HCT116 (cell line): ENCODE data around the gene KLHDC3. TPM values are rescaled to one million over a fixed set of nuclear protein-coding genes. Genes with fewer than 3 reads are reported as not detected.
A peak's percentile ranks its signal among the peaks of the same experiment; 100 is the strongest.

Experiments used
- ATAC-seq: fragments of 200-7000 bp; cut with Tn5 transposase; 2 replicates; pipeline ENCODE4 v1.9.1; 2020; ENCODE audit warnings: mild to moderate bottlenecking, moderate library complexity
- BruUV-seq: library from RNA; stranded (reverse); fragments of 400-500 nt; replicated peaks from 2 replicates; lab custom pipeline; 2021; lab: Mats Ljungman, UMichigan
- CTCF ChIA-PET: fragments of 300-600 bp; sonication (Branson Sonifier 250); formaldehyde crosslinking; loops from one replicate; lab custom pipeline; 2021; ENCODE audit warnings: antibody characterized with exemption; lab: Charles Lee
- POLR2A ChIA-PET: fragments of 300-600, 350-600 bp; sonication (Branson Sonifier 250); formaldehyde crosslinking; loops from one replicate; lab custom pipeline; 2021; ENCODE audit warnings: antibody characterized with exemption; lab: Charles Lee
- RAD21 ChIA-PET, 2 experiments: fragments of 300-600 bp; sonication (Branson Sonifier 250); formaldehyde crosslinking; loops; one replicate each; lab custom pipeline; 2023; ENCODE audit warnings: low total read pairs in 2 of 2; ENCODE audit not compliant: uncharacterized antibody in 2 of 2, unreplicated experiment in 2 of 2, low non-redundant PET in 1 of 2; lab: Charles Lee
- DNase-seq: peaks from one replicate; pipeline ENCODE4 v3.0.0-alpha.2; 2010; ENCODE audit warnings: low read depth, low spot score
- H2AFZ ChIP-seq: fragments of 200-600 bp; shearing (Covaris generic), sonication (generic); 2 replicates; pipeline ENCODE4 v1.6.1; 2017; ENCODE audit warnings: low read depth, mixed run types, mixed read lengths, antibody characterized with exemption, low read length; ENCODE audit not compliant: poor library complexity, severe bottlenecking
- H3K27ac ChIP-seq: 2 replicates; pipeline ENCODE4 v1.5.1; 2012; ENCODE audit warnings: low read depth, low read length
- H3K27me3 ChIP-seq: fragments of 200-600 bp; sonication (generic); 2 replicates; pipeline ENCODE4 v1.6.1; 2016; ENCODE audit warnings: mixed run types, low read length, mixed read lengths; ENCODE audit not compliant: insufficient read depth
- H3K36me3 ChIP-seq, 2 experiments: fragments of 200-500 bp in 1 of 2; fragments of 200-600 bp in 1 of 2; sonication (Bioruptor generic) in 1 of 2; sonication (generic) in 1 of 2; 2 replicates each; pipeline versions ENCODE4 v1.5.1 to v1.6.1; 2014 to 2016; ENCODE audit warnings: low read length in 2 of 2, inconsistent platforms in 1 of 2, mixed read lengths in 1 of 2, mixed run types in 1 of 2; ENCODE audit not compliant: insufficient read depth in 2 of 2, control insufficient read depth in 1 of 2
- H3K4me1 ChIP-seq, 2 experiments: fragments of 200-600 bp in 1 of 2; sonication (generic) in 1 of 2; 2 replicates each; pipeline versions ENCODE4 v1.5.1 to v1.6.1; 2012 to 2017; ENCODE audit warnings: low read length in 2 of 2, inconsistent platforms in 1 of 2, mild to moderate bottlenecking in 1 of 2, mixed read lengths in 1 of 2, mixed run types in 1 of 2, moderate library complexity in 1 of 2; ENCODE audit not compliant: insufficient read depth in 2 of 2, control insufficient read depth in 1 of 2
- H3K4me2 ChIP-seq: fragments of 200-600 bp; sonication (generic); 2 replicates; pipeline ENCODE4 v1.6.1; 2017; ENCODE audit warnings: mixed run types, low read length, mixed read lengths
- H3K4me3 ChIP-seq, 2 experiments: fragments of 200-600 bp in 1 of 2; sonication (generic) in 1 of 2; replicated peaks in 1 of 2; 2 replicates each; pipeline ENCODE4 v1.5.1; 2011 to 2016; ENCODE audit warnings: low read length in 2 of 2, control low read depth in 1 of 2, low read depth in 1 of 2, mild to moderate bottlenecking in 1 of 2, mixed read lengths in 1 of 2, mixed run types in 1 of 2
- H3K79me2 ChIP-seq: fragments of 200-600 bp; sonication (generic); 2 replicates; pipeline ENCODE4 v1.6.1; 2017; ENCODE audit warnings: mild to moderate bottlenecking, mixed run types, low read length, moderate library complexity, mixed read lengths; ENCODE audit not compliant: insufficient read depth
- H3K9ac ChIP-seq: fragments of 200-600 bp; sonication (generic); 2 replicates; pipeline ENCODE4 v1.6.1; 2016; ENCODE audit warnings: low read length, mixed read lengths
- H3K9me2 ChIP-seq: fragments of 200-600 bp; sonication (generic), shearing (Covaris generic); 2 replicates; pipeline ENCODE4 v1.6.1; 2017; ENCODE audit warnings: mixed run types, mild to moderate bottlenecking, moderate library complexity; ENCODE audit not compliant: insufficient read depth
- H3K9me3 ChIP-seq, 2 experiments: fragments of 200-500 bp in 1 of 2; fragments of 200-600 bp in 1 of 2; sonication (Bioruptor generic) in 1 of 2; sonication (generic) in 1 of 2; 2 replicates each; pipeline ENCODE4 v1.6.1; 2014 to 2017; ENCODE audit warnings: low read length in 2 of 2, mixed read lengths in 2 of 2, inconsistent platforms in 1 of 2, low read depth in 1 of 2, mild to moderate bottlenecking in 1 of 2, mixed run types in 1 of 2, moderate library complexity in 1 of 2; ENCODE audit not compliant: control insufficient read depth in 1 of 2, insufficient read depth in 1 of 2
- H4K20me1 ChIP-seq: fragments of 200-600 bp; sonication (generic), shearing (Covaris generic); 2 replicates; pipeline ENCODE4 v1.6.1; 2017; ENCODE audit warnings: mixed run types, mild to moderate bottlenecking, moderate library complexity; ENCODE audit not compliant: insufficient read depth
- EZH2 ChIP-seq: fragments of 200-600 bp; sonication (generic); IDR thresholded peaks from 2 replicates; pipeline ENCODE4 v1.6.1; 2017; ENCODE audit warnings: antibody characterized with exemption, mixed run types
- POLR2A ChIP-seq: IDR thresholded peaks from 2 replicates; pipeline ENCODE4 v1.7.0; 2011; ENCODE audit warnings: borderline replicate concordance; ENCODE audit not compliant: insufficient read depth, insufficient read length; ENCODE audit errors: extremely low read depth
- POLR2AphosphoS5 ChIP-seq: IDR thresholded peaks from 2 replicates; pipeline ENCODE4 v1.6.1; 2011; ENCODE audit warnings: mild to moderate bottlenecking, low read depth, low read length, moderate library complexity
- SRF ChIP-seq: IDR thresholded peaks from 2 replicates; pipeline ENCODE4 v1.6.1; 2012; ENCODE audit warnings: low read depth
- YY1 ChIP-seq: IDR thresholded peaks from 2 replicates; pipeline ENCODE4 v1.6.1; 2011; ENCODE audit warnings: low read length, low read depth, moderate library complexity, mild to moderate bottlenecking; ENCODE audit not compliant: insufficient replicate concordance; ENCODE audit errors: extremely low read depth
- ZFX ChIP-seq: fragments of 450-650 bp; IDR thresholded peaks from 2 replicates; pipeline ENCODE4 v1.6.1; 2017
- intact Hi-C: fragments of 100-400 bp; cut with micrococcal nuclease; formaldehyde crosslinking; loops from 2 replicates; pipeline ENCODE4 v1.10.0; 2022
- total RNA-seq: library from RNA; stranded (reverse); gene quantifications from one replicate; pipeline ENCODE4 v1.2.1, GENCODE V29; 2021; ENCODE audit not compliant: unreplicated experiment
- TF ChIP-seq, protein P1 (sequence below): IDR thresholded peaks from 2 replicates; pipeline ENCODE4 v1.6.1; 2012; ENCODE audit warnings: low read depth

Gene KLHDC3
- total RNA-seq, 1 experiment from 2014 or later, result 67.2 TPM

GRCh38 chr6:43021270-43022047, 7.4 kb downstream of the KLHDC3 start, which contains the start of gene RRP36:
TSS of gene RRP36 (plus strand) at chr6:43021623. CDS start at chr6:43021655, 32 bp downstream.
- POLR2A ChIA-PET, result interaction anchor here (0.6 to 2.2 kb wide), 5 partner anchors 12 to 122 kb away, joined by 3 to 7 read pairs (median 4); partner anchors contain the start of genes CNPY3 and PEX6
- Histone ChIP-seq H2AFZ (no peak within 1 kb of the TSS), H3K36me3 (peaks cover 20 to 22% of the 10 kb centered on the region in 2 experiments), H3K27me3 (no peaks in the 10 kb centered on the region), H3K27ac (peak within 1 kb of the TSS; percentile 80), H3K4me1 (peaks cover 9 to 20% of the 10 kb centered on the region in 2 experiments), H3K4me2 (peak within 1 kb of the TSS; percentile 94), H3K9me2 (no peaks in the 10 kb centered on the region), H3K9me3 (no peaks in the 10 kb centered on the region), H3K9ac (peak within 1 kb of the TSS; percentile 93), H4K20me1 (no peaks in the 10 kb centered on the region)
- DNase-seq, result no peak
- CTCF ChIA-PET, result interaction anchor here (0.8 kb wide), 1 partner anchor 122 kb away, joined by 3 read pairs; no protein-coding TSS in a partner anchor
- RAD21 ChIA-PET, result interaction anchor here (0.7 to 1.3 kb wide), 2 partner anchors 7 to 1287 kb away, joined by 3 read pairs; partner anchors contain the start of genes KLHDC3 (in 1 of the 2) and MEA1 (in 1 of the 2)
- BruUV-seq, result no TSS peak
- intact Hi-C loops, result no loop called here
- peak; percentile 90 for ATAC-seq
- TF ChIP-seq EZH2 (no peak), YY1 (peak; percentile 87), SRF (no peak), POLR2A (peak; percentile 56), POLR2AphosphoS5 (peak; percentile 83), ZFX (peak; percentile 67)
- TF ChIP-seq, protein P1, sequence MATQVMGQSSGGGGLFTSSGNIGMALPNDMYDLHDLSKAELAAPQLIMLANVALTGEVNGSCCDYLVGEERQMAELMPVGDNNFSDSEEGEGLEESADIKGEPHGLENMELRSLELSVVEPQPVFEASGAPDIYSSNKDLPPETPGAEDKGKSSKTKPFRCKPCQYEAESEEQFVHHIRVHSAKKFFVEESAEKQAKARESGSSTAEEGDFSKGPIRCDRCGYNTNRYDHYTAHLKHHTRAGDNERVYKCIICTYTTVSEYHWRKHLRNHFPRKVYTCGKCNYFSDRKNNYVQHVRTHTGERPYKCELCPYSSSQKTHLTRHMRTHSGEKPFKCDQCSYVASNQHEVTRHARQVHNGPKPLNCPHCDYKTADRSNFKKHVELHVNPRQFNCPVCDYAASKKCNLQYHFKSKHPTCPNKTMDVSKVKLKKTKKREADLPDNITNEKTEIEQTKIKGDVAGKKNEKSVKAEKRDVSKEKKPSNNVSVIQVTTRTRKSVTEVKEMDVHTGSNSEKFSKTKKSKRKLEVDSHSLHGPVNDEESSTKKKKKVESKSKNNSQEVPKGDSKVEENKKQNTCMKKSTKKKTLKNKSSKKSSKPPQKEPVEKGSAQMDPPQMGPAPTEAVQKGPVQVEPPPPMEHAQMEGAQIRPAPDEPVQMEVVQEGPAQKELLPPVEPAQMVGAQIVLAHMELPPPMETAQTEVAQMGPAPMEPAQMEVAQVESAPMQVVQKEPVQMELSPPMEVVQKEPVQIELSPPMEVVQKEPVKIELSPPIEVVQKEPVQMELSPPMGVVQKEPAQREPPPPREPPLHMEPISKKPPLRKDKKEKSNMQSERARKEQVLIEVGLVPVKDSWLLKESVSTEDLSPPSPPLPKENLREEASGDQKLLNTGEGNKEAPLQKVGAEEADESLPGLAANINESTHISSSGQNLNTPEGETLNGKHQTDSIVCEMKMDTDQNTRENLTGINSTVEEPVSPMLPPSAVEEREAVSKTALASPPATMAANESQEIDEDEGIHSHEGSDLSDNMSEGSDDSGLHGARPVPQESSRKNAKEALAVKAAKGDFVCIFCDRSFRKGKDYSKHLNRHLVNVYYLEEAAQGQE, result no peak
- TF ChIP-seq, all 23 proteins: peak for 4
- Histone ChIP-seq H3K4me3 (peak within 1 kb of the TSS; percentile 75 to 96), H3K79me2 (peaks cover 55% of the 10 kb centered on the region)
